RWPE2 (cell line): ENCODE measurements around the gene FAM20C.

Experiments
- ATAC-seq: fragments of 200-7000 bp; cut with Tn5 transposase; 3 replicates; pipeline ENCODE4 v1.9.1; 2021; ENCODE audit warnings: low read depth
- DNase-seq: peaks from one replicate; pipeline ENCODE4 v3.0.0-alpha.2; 2020; ENCODE audit warnings: low spot score
- H3K27ac ChIP-seq: fragments of 450-650 bp; 2 replicates; pipeline ENCODE4 v1.5.1; 2017; ENCODE audit warnings: mild to moderate bottlenecking; ENCODE audit not compliant: poor library complexity, severe bottlenecking
- H3K27me3 ChIP-seq: fragments of 250-450 bp; sonication (Bioruptor Pico); 2 replicates; pipeline ENCODE4 v1.5.1; 2021; ENCODE audit warnings: mild to moderate bottlenecking, moderate library complexity; ENCODE audit not compliant: insufficient read depth, poor library complexity, severe bottlenecking
- H3K36me3 ChIP-seq: fragments of 250-450 bp; sonication (Bioruptor Pico); 2 replicates; pipeline ENCODE4 v1.5.1; 2020; ENCODE audit warnings: low read depth, mild to moderate bottlenecking, moderate library complexity
- H3K4me1 ChIP-seq: fragments of 250-450 bp; sonication (Bioruptor Pico); 2 replicates; pipeline ENCODE4 v1.5.1; 2021; ENCODE audit warnings: mild to moderate bottlenecking, moderate library complexity; ENCODE audit not compliant: insufficient read depth, poor library complexity, severe bottlenecking
- H3K4me3 ChIP-seq: fragments of 250-450 bp; sonication (Bioruptor Pico); 2 replicates; pipeline ENCODE4 v1.5.1; 2021; ENCODE audit warnings: mild to moderate bottlenecking, moderate library complexity; ENCODE audit not compliant: severe bottlenecking
- H3K9me3 ChIP-seq: fragments of 250-450 bp; sonication (Bioruptor Pico); 2 replicates; pipeline ENCODE4 v1.5.1; 2021; ENCODE audit warnings: mild to moderate bottlenecking, moderate library complexity; ENCODE audit not compliant: severe bottlenecking
- TF ChIP-seq, protein P1 (sequence below): fragments of 450-650 bp; IDR thresholded peaks from one replicate; pipeline ENCODE4 v1.5.1; 2017; ENCODE audit warnings: mild to moderate bottlenecking, moderate library complexity; ENCODE audit not compliant: poor library complexity, severe bottlenecking

Gene FAM20C

DNA sequence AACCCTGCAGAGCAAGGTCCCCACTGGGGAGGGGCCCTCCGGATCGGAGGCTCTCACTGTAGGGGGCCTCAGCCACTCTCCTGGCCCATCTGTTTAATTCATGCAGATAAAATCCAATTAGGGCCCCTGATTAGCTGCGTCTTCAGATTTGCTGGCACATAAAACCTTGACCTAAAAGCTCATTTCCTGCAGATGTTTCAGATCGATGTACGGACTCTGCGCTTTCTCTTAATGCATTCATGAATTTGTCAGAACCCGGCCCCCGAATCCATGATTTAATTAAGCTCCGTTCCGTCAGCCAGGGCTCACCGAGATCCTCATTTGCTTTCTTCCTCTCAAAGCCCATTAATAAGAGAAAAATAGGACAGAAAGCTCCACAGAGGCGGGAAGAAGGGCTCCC, 57.6 kb downstream of the FAM20C start:
- H3K27ac ChIP-seq = no peak overlapping the region
- H3K9me3 ChIP-seq = no peaks in the 10 kb centered on the region
- no peaks in the 10 kb centered on the region for H3K27me3 ChIP-seq
- TF ChIP-seq, protein P1, sequence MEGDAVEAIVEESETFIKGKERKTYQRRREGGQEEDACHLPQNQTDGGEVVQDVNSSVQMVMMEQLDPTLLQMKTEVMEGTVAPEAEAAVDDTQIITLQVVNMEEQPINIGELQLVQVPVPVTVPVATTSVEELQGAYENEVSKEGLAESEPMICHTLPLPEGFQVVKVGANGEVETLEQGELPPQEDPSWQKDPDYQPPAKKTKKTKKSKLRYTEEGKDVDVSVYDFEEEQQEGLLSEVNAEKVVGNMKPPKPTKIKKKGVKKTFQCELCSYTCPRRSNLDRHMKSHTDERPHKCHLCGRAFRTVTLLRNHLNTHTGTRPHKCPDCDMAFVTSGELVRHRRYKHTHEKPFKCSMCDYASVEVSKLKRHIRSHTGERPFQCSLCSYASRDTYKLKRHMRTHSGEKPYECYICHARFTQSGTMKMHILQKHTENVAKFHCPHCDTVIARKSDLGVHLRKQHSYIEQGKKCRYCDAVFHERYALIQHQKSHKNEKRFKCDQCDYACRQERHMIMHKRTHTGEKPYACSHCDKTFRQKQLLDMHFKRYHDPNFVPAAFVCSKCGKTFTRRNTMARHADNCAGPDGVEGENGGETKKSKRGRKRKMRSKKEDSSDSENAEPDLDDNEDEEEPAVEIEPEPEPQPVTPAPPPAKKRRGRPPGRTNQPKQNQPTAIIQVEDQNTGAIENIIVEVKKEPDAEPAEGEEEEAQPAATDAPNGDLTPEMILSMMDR = no peak
- H3K4me1 ChIP-seq = no peaks in the 10 kb centered on the region
- ATAC-seq (no peak), DNase-seq (no peak)
- H3K36me3 ChIP-seq = peaks cover 7% of the 10 kb centered on the region
- no peak overlapping the region for H3K4me3 ChIP-seq

DNA sequence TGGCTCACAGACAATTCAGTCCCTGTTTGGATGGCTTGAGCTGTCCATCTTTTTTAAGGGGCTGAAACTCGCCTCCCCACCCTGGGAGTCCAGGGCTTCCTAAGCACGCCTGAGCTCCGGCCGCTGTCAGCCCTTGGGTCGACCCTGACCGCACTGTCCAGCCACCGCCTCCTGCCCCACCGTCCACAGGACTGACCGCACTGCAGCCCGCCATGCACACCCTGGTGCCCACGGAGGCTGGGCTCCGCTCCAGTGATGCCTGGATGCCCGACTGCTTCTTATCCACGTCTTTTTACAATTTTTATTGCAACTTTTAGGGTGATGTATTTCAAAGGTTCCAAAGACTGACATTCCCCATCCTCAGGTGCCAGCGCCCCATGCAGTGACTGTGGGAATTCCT, 58.2 kb downstream of the FAM20C start:
- TF ChIP-seq, protein P1 = no peak
- Histone ChIP-seq H3K4me1 (no peaks in the 10 kb centered on the region), H3K27me3 (no peaks in the 10 kb centered on the region), H3K9me3 (no peaks in the 10 kb centered on the region), H3K4me3 (no peak overlapping the region), H3K36me3 (peaks cover 7% of the 10 kb centered on the region), H3K27ac (no peak overlapping the region)
- ATAC-seq (no peak), DNase-seq (no peak)

DNA sequence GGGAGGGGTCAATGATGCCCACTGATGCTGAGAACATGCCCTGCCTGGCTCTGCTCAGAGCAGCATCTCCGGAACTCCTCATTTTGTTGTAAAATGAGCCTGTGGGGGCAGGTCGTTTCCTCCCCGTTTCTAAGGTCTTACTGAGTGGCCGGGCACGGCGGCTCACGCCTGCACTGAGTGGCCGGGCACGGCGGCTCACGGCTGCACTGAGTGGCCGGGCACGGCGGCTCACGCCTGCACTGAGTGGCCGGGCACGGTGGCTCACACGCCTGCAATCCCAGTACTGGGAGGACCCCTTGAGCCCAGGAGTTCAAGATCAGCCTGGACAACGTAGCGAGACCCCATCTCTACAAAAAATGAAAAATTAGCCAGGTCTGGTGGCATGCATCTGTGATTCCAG, 58.6 kb downstream of the FAM20C start:
- TF ChIP-seq, protein P1 = no peak
- H3K27ac ChIP-seq = no peak overlapping the region
- no peaks in the 10 kb centered on the region for H3K4me1 ChIP-seq
- ATAC-seq (no peak), DNase-seq (no peak)
- no peaks in the 10 kb centered on the region for H3K27me3 ChIP-seq
- H3K36me3 ChIP-seq = peaks cover 7% of the 10 kb centered on the region
- H3K4me3 ChIP-seq = no peak overlapping the region
- H3K9me3 ChIP-seq = no peaks in the 10 kb centered on the region

DNA sequence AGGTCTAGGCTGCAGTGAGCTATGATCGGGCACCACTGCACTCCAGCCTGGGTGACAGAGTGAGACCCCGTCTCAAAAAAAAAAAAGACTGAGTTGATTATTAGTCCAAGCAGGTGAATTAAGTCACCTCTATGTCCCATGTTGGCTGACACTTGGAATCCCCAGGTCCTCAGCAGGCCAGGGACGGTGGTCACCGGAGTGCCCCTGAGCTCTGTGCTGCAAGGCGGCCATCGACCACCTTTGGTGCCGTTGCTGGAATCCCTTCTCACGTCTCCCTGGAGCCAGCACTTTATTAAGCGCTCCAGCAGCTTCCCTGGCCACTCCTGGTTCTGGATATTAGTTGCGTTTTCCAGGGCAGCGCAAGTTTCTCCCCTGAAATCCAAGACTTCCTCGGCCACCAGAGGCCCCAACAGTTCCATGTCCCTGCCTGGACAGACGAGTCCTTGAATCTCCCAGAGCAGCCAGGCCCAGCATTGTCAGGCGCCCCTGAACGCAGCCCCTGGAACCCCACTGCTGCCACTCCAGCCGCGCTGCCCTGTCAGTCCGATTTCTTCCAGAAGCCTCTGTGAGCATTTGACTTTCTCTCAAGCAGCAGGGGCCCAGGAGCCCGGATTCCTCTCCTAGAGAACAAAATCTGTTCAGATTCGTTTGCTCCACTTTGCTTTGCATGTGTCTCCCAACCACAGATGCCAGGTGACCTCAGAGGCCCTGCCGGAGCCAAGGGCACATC, 59.2 kb downstream of the FAM20C start:
- ATAC-seq (no peak), DNase-seq (no peak)
- no peaks in the 10 kb centered on the region for H3K27me3 ChIP-seq
- TF ChIP-seq, protein P1 = no peak
- peaks cover 12% of the 10 kb centered on the region for H3K36me3 ChIP-seq
- H3K27ac ChIP-seq = no peak overlapping the region
- no peaks in the 10 kb centered on the region for H3K4me1 ChIP-seq
- no peak overlapping the region for H3K4me3 ChIP-seq
- no peaks in the 10 kb centered on the region for H3K9me3 ChIP-seq

DNA sequence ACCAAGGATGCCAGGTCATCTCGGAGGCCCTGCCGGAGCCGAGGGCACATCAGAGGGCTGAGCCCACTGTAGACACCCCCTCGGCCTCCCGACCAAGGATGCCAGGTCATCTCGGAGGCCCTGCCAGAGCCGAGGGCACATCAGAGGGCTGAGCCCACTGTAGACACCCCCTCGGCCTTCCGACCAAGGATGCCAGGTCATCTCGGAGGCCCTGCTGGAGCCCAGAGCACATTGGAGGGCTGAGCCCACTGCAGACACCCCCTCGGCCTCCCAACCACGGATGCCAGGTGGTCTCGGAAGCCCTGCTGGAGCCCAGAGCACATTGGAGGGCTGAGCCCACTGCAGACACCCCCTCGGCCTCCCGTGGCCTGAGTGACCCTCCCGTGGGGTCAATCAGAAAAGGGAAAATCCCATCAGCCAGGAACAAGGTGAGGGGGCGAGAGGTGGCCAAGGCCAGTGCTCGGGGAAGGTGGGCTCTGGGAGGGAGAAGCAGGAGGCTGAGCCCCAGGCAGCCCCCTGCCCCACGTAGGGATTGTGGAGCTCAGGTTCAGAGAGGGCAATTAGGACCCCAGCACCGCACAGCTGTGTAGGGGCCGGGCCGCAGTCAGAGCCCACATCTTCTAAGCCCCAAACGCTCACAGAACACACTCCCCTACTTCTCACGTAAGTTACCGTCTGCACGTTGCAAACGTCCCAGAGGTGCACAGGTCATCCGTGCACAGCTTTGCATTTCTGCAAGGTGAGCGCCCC, 60.0 kb downstream of the FAM20C start:
- ATAC-seq (no peak), DNase-seq (no peak)
- H3K27me3 ChIP-seq = no peaks in the 10 kb centered on the region
- H3K27ac ChIP-seq = no peak overlapping the region
- H3K36me3 ChIP-seq = peaks cover 20% of the 10 kb centered on the region
- no peaks in the 10 kb centered on the region for H3K4me1 ChIP-seq
- H3K4me3 ChIP-seq = no peak overlapping the region
- TF ChIP-seq, protein P1 = no peak
- no peaks in the 10 kb centered on the region for H3K9me3 ChIP-seq
